ENCODE data around the gene SPATA32. TPM values are rescaled to one million over a fixed set of nuclear protein-coding genes. Genes with fewer than 3 reads are reported as not detected.

SPATA32 gene
- total RNA-seq, 2 donors from 2014 or later = 0.62 to 0.81 TPM

- no peaks in the 10 kb centered on the region for H3K9me3 Mint-ChIP-seq
- peaks cover 64 to 65% of the 10 kb centered on the region in 2 donors for H3K4me1 Mint-ChIP-seq (ENCODE audit: low read depth in 2 of 2)
Observed at GRCh38 chr17:45222996-45223538, 38.8 kb downstream of the SPATA32 start.

GRCh38 chr17:45222289-45222995, 39.5 kb downstream of the SPATA32 start:
- Mint-ChIP-seq H3K4me3 (peak overlapping the region; percentile 90), H3K36me3 (no peaks in the 10 kb centered on the region), H3K27ac (peak overlapping the region; percentile 100), H3K27me3 (no peaks in the 10 kb centered on the region), H3K4me1 (ENCODE audit: low read depth in 2 of 2) (peaks cover 63 to 65% of the 10 kb centered on the region in 2 donors), H3K9me3 (no peaks in the 10 kb centered on the region)
- DNase-seq (ENCODE audit: low spot score) = no peak
- ATAC-seq = peak in 1 of 2 donors; percentile 1

More at GRCh38 chr17:45222996-45223538, 38.8 kb downstream of the SPATA32 start:
- Mint-ChIP-seq H3K4me3 (peak overlapping the region; percentile 90), H3K27ac (peak overlapping the region; percentile 100), H3K36me3 (no peaks in the 10 kb centered on the region), H3K27me3 (no peaks in the 10 kb centered on the region)
- DNase-seq (ENCODE audit: low spot score) (no peak), ATAC-seq (no peak)

DNA sequence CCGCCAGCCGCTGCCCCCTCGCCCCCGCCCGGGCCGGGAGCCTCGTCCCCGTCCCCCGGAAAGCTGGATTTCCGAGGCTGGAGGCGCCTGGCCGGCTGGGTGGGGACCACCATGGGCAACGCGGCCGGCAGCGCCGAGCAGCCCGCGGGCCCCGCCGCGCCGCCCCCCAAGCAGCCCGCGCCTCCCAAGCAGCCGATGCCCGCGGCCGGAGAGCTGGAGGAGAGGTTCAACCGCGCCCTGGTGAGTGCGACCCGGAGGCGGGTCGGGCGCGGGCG, 39.9 kb downstream of the SPATA32 start:
- Mint-ChIP-seq H3K4me3 (peak overlapping the region; percentile 90), H3K27ac (peak overlapping the region; percentile 100), H3K36me3 (no peaks in the 10 kb centered on the region), H3K4me1 (ENCODE audit: low read depth in 2 of 2) (peaks cover 58 to 61% of the 10 kb centered on the region in 2 donors), H3K27me3 (no peaks in the 10 kb centered on the region), H3K9me3 (no peaks in the 10 kb centered on the region)
- ATAC-seq = no peak
- DNase-seq (ENCODE audit: low spot score) = no peak

GRCh38 chr17:45221081-45222013, 40.5 kb downstream of the SPATA32 start, which contains the start of gene FMNL1:
TSS of gene FMNL1 (plus strand) at chr17:45221885. CDS start at chr17:45222125, 240 bp downstream.
- Mint-ChIP-seq H3K9me3 (no peaks in the 10 kb centered on the region), H3K4me1 (ENCODE audit: low read depth in 2 of 2) (peaks cover 52 to 57% of the 10 kb centered on the region in 2 donors), H3K27ac (peak within 1 kb of the TSS; percentile 100), H3K36me3 (no peaks in the 10 kb centered on the region), H3K4me3 (peak within 1 kb of the TSS; percentile 90), H3K27me3 (no peaks in the 10 kb centered on the region)
- peak; percentile 88 for DNase-seq (ENCODE audit: low spot score)
- ATAC-seq = peak; percentile 58 to 67

DNA sequence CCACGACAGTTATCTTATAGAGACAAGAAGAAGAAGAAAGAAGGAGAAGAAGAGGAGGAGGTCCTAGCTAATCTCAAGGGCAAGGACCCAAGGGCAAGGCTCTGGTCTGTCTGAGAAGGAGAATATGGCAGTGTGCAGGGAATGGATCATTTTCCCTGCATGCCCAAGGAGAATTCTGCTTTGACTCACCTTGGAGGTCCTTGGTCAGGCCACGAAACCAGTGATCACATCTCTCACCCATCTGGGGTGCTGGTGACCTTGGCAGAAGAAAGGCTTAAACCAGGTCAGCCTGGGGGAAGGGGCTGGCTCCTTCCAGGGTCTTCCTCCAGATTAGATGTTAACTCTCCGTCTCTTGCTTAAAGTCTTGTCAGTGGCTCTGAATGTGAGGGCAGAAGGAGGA, 41.8 kb downstream of the SPATA32 start:
- Mint-ChIP-seq H3K9me3 (no peaks in the 10 kb centered on the region), H3K36me3 (no peaks in the 10 kb centered on the region), H3K4me1 (ENCODE audit: low read depth in 2 of 2) (peaks cover 41 to 45% of the 10 kb centered on the region in 2 donors), H3K27me3 (no peaks in the 10 kb centered on the region), H3K27ac (peak overlapping the region; percentile 71 to 81), H3K4me3 (peak overlapping the region; percentile 81)
- DNase-seq (ENCODE audit: low spot score) (no peak), ATAC-seq (no peak)

- Mint-ChIP-seq H3K27ac (peak overlapping the region; percentile 71 to 81), H3K4me3 (peak overlapping the region; percentile 81), H3K36me3 (no peaks in the 10 kb centered on the region), H3K27me3 (no peaks in the 10 kb centered on the region), H3K4me1 (ENCODE audit: low read depth in 2 of 2) (peaks cover 32 to 35% of the 10 kb centered on the region in 2 donors), H3K9me3 (no peaks in the 10 kb centered on the region)
- peak; percentile 87 for DNase-seq (ENCODE audit: low spot score)
- ATAC-seq = peak; percentile 41 to 59
Observed at GRCh38 chr17:45218895-45219661, 42.8 kb downstream of the SPATA32 start.

Other genes with a start within 250 kb of the SPATA32 start
- gene DCAKD, start 210.5 kb downstream of the SPATA32 start, total RNA-seq = 10 to 100 TPM; 17.9 to 36.4 TPM
- 100 to 1,000 TPM; 147 to 161 TPM for gene NMT1, start 200.8 kb downstream of the SPATA32 start, total RNA-seq
- gene PLCD3, start 129.6 kb downstream of the SPATA32 start, total RNA-seq = 1 to 10 TPM; 2.7 to 5.9 TPM
- 10 to 100 TPM in 1 of 2 donors, 1 to 10 TPM in 1; 8.3 to 14.8 TPM for gene ACBD4, start 126.4 kb downstream of the SPATA32 start, total RNA-seq
- gene HEXIM1, start 113.6 kb downstream of the SPATA32 start, total RNA-seq = 10 to 100 TPM; 48.0 to 66.9 TPM
- gene HEXIM2, start 100.2 kb downstream of the SPATA32 start, total RNA-seq = 10 to 100 TPM in 1 of 2 donors, 1 to 10 TPM in 1; 6.1 to 10.7 TPM
- gene FMNL1, start 40.2 kb downstream of the SPATA32 start, total RNA-seq = 100 to 1,000 TPM; 280 to 380 TPM
- 10 to 100 TPM; 65.9 to 75.4 TPM for gene MAP3K14, start 54.9 kb upstream of the SPATA32 start, total RNA-seq
- gene ARHGAP27, start 170.8 kb upstream of the SPATA32 start, total RNA-seq = 100 to 1,000 TPM in 1 of 2 donors, 10 to 100 TPM in 1; 79.1 to 102 TPM
- 10 to 100 TPM; 63.1 to 68.1 TPM for gene PLEKHM1, start 228.6 kb upstream of the SPATA32 start, total RNA-seq